HepG2 (cell line): ENCODE measurements around the gene KDM4F.

Source experiments
- POLR2AphosphoS5 ChIP-seq: IDR thresholded peaks from 2 replicates; pipeline ENCODE4 v1.6.1; 2012; ENCODE audit warnings: low read depth, low read length
- ZNF274 ChIP-seq: sonication (generic); formaldehyde crosslinking; IDR thresholded peaks from 2 replicates; pipeline ENCODE4 v1.5.1; 2020; ENCODE audit warnings: mild to moderate bottlenecking, missing genetic modification reagents

DNA sequence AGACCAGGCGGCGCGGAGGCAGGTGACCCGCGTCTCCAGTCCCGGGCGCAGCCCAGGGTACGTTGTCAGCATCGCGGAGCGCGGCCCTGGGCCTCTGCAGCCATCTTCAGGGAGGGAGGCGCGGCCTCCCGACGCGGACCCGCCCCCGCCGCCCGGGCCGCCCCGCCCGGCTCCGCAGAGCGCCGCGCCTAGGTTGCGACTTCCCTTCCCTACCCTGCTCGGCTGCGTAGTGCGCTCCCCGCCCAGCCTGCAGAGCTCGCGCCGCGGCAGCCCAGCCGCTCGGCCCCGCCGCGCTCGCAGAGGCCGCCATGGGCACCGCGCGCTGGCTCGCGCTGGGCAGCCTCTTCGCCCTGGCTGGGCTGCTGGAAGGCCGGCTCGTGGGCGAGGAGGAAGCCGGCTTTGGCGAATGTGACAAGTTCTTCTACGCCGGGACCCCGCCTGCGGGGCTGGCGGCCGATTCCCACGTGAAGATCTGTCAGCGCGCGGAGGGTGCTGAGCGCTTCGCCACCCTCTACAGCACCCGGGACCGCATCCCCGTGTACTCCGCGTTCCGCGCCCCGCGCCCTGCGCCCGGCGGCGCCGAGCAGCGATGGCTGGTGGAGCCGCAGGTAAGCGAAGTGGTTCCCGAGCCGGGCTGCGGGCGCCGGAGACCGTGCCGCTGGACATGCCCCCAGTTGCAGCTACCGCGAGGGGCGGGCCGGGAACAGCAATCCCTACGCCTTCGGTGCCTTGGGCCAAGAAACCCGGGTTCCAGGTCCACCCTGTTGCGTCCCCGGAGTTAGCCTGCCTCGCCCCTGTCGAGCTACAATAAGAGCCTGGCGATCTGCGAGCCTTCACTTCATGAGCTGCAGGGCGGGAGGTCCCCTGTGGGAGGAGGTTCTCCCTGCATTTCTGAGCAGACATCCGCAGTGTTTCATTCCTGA, 40.7 kb downstream of the KDM4F start, which contains the start of gene ENDOD1:
- TF ChIP-seq ZNF274 (CRISPR knock-in tag) (no peak), POLR2AphosphoS5 (no peak; the same call in 1 of the 2 replicates)
